CD4-positive, alpha-beta T cell treated with Interleukin-6 for 4 hours (primary cell): ENCODE data around the gene SLC25A36.
A peak's percentile ranks its signal among the peaks of the same experiment; 100 is the strongest.
"Not testable (repeated sequence)": the region's sequence is repeated elsewhere in the genome, so short reads cannot be mapped to it uniquely, and the experiment has no call there.

Experiments
- DNase-seq: peaks from one replicate; pipeline ENCODE4 v3.0.0-alpha.2; 2020; ENCODE audit warnings: mixed read lengths

The SLC25A36 gene

DNA sequence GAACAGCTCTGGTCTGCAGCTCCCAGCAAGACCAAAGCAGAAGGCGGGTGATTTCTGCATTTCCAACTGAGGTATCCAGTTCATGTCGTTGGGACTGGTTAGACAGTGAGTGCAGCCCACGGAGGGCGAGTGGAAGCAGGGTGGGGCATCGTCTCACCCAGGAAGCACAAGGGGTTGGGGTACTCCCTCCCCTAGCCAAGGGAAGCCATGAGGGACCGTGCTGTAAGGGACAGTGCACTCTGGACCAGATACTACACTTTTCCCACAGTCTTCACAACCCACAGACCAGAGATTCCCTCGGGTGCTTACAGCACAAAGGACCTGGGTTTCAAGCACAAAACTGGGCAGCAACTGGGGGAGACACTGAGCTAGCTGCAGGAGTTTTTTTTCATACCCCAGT lies 8.5 kb upstream of the SLC25A36 start:
- no peak for DNase-seq

DNA sequence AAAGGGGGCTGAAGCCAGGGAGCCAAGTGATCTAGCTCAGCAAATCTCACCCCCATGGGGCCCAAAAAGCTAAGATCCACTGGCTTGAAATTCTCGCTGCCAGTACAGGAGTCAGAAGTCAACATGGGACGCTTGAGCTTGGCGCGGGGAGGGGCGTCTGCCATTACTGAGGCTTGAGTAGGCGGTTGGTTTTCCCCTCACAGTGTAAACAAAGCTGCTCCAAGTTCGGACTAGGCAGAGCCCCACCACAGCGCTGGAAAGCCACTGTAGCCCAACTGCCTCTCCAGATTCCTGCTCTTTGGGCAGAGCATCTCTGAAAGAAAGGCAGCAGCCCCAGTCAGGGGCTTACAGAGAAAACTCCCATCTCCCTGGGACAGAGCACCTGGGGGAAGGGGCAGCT lies 8.1 kb upstream of the SLC25A36 start:
- no peak for DNase-seq

DNA sequence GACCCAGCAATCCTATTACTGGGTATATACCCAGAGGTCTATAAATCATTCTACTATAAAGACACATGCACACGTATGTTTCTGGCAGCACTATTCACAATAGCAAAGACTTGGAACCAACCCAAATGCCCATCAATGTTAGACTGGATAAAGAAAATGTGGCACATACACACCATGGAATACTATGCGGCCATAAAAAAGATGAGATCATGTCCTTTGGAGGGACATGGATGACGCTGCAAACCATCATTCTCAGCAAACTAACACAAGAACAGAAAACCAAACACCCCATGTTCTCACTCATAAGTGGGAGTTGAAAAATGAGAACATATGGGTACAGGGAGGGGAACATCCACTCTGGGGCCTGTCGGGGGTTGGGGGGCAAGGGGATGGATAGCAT lies 2.3 kb upstream of the SLC25A36 start:
- DNase-seq, result not testable (repeated sequence)

DNA sequence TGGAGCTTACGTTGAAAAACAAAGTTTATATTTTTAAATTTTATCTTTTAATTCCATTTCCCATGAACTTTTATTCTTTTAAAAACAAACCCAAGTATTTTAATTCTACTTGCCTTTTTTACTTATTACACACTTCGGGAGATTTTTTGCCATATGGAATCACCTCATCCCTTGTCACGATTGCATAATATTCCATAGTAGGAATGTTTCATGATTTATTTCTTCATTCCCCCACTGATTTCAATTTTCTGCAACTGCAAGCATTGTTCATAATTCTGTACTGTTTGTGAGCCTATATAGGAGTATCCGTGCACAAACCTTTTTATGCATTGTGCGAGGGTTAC lies 574 bp upstream of the SLC25A36 start:
- DNase-seq, result no peak

DNA sequence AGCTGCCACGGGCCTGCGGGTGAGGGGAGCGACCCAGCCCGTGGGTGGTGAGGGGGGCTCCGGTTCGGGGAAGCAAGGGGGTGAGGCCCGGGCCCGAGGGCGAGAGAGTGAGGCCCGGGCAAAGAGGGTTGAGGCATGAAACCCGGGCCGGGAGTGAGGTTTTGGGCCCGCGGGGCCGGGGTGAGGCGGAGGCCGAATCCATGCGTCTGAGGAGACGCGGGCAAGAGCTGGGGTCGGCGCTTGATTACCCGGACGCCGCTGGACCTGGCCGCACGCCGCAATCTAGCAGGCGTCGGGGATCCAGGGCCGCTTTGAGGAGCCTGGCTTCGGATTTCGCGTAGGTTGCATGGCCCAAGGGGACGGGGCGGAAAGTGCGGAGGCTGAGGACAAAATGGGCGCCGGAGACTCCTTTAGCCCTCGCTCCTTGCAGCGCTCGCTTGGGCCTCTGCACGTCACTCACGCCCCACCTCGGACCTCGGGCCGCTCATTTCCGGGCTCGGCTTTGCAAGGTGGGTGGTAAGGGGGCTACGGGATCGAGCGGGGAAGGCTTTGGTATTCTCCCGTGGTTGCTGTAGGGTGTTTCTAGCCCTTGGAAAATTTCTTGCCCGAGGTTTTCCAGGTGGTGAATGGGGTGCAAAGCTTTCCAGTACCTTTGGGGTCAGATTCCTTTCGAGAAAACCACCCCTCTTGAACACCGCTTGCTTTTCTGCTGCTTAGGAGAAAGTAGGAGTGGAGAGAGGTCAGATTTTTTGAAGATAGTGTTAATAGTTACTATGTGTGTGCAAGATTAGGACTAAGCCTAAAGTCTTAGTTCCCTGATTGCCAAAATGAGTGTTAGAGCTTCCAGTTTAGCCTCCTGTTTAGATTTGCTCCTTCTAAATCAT lies 827 bp downstream of the SLC25A36 start:
- DNase-seq, result peak; percentile 41

DNA sequence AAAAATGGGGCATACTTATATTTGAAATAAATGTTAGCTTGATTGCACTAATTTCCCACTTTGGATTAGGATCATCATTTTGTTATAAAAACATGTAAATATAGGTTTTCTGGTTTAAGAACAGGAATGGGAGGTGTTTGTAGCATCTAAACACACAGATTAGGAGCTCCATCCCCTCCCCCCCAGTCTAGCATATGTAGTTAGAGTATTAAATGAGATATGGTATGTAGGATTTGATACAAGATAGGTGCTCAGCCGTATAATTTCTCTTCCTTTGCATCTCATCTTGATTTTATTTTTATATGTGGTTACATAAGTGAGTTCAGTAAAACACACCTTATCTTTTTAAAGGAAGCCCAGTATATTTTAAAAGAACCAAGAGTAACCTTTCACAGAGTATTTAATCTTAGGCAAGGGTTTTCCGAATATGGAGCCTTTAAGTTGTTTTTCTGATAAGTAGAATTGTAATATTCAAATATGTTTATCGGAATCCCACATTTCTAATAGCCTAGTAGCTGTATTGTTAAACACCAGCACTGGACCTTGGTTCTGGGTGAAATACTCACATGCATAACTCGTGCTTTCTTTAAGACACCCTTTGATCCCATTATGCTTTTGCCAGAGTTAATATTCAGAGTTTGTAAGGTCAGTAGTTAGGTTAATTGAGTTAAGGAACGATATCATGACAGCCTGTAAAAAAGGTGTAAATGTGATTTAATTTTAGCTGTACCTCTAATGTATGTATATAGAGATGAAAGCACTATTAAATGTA lies 2.3 kb downstream of the SLC25A36 start:
- DNase-seq, result no peak

DNA sequence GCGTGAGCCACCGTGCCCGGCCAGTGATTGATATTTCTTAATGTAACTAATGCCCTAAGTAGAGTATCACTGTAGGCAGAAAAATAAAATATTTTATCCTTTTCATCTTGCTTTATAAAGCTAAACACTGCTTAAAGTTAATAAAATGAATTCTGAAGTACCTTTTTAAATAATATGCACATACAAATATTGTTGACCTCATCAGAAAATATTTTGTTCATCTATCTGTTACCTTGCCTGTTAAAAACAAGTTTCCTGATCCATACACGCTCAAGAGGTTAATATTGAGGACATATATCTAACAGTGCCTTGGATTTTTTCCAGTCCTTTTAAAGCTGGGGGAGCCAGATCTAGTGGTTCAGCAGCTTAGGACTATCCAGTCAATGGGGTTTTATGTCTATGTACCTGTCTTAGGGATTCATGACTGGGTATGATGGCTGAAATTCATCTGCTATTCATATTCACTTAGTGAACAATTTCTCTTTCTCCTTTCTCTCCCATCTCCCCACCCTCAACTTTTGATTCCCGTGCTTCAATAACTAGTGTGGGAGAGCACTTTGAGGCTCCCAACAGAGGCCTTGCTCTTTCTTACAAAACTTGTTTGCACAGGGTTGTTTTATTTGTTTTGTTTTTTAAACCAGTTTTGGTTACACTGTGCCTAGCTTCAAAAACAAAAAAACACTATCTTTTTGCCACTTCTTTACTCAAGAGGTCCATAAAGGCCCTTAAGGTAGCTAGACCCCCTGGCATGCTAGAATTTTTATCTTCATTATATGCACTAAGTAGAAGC lies 7.0 kb downstream of the SLC25A36 start:
- no peak for DNase-seq

DNA sequence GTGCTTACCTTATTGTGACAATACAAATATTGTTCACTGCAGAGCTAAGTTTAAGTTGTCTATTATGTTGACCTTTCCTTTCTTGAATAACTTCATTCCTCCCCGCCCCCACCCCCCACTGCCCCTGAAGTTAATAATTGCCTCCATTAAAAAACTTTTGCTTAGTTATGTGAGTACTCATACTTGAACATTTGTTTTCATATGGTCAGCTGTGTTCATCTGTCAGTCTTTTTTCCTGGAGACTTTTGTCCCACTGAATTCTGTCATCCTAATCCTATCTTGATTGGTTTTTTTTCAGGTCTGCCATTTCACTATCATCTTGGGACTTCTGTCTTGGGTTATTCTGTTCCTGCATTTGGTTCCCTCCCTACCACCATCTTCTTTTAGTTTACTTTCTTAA lies 8.5 kb downstream of the SLC25A36 start:
- no peak for DNase-seq

DNA sequence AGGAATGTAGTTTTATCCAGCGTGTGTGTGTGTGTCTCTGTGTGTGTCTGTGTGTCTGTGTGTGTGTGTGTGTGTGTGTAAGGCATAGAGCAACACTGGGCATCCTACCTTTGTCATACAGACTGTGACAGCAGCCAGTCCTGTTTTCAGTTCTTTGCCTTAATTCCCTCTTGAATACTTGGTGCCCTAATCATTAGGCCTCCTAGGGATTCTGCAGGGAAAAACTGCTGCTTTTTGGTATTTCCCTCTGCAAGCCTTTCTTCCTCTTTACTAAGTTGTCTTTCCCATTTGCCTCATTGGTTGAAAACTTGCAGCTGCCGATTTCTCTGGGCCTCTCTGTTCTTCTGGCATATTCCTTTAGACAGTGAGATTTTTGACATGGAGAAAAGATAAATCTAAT lies 9.2 kb downstream of the SLC25A36 start:
- DNase-seq, result no peak

DNA sequence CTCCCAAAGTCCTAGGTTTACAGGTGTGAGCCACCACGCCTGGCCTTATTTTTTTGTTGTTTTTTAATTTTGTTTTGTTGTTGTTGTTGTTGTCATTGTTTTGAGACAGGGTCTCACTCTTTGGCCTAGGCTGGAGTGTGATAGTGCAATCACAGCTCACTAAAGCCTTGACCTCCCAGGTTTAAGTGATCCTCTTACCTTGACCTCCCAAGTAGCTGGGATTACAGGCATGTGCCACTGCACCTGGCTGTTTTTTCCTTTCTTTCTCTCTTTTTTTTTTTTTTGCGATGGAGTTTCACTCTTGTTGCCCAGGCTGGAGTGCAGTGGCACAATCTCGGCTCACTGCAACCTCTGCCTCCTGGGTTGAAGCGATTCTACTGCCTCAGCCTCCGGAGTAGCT lies 10.1 kb downstream of the SLC25A36 start:
- not testable (repeated sequence) for DNase-seq

DNA sequence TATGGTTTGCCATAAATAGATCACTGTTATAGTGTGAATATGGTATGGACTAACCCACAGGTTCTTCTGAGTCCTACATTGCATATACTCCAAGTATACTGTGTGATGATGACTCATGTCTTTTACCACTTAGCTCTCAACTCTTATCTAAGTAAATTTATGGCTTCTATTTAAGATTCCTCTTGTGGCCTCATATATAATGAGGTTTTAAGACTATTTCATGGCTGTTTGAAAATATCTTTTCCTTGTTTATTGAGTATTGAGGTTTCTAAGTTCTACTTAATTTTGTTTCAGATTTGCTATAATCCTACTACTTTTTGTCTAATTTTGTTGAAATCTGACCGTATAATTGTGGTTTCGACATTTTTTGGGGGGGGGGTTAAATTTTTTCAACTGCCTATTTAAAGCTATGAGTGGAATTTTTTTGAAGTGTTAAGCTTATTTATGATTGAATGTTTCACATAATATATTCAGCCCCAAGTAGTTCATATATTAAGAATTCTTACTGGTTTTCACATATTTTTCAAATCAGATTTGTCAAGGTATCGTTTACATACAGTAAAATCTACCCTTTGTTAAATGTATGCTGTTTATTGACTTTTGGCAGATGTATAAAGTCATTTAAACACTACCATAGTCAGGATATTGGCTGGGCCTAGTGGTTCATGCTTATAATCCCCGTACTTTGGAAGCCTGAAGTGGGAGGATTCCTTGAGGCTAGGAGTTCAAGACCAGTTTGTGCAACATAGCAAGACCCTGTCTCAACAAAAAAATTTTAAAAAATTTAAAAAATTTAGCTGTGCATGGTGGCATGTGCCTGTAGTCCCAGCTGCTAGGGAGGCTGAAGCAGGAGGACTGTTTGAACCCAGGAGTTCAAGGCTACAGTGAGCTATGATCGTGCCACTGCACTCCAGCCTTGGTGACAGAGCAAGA lies 11.7 kb downstream of the SLC25A36 start:
- no peak for DNase-seq

DNA sequence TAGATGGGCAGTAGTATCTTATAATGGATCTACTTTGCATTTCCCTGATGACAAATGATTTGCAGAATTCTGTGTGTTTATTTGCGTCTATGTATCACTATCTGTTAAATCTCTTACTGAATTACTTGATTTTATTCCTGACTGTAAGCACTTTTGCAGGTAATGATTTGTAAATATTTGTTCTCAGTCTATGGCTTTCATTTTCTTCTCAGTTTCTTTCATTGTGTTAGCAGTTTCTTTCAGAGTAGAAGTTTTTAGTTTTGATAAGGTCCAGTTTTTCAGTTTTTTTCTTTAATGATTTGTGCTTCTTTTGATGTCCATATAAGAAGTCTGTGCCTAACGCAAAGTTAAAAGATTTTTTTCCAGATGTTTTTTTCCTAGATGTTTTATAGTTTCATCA lies 12.9 kb downstream of the SLC25A36 start:
- no peak for DNase-seq

DNA sequence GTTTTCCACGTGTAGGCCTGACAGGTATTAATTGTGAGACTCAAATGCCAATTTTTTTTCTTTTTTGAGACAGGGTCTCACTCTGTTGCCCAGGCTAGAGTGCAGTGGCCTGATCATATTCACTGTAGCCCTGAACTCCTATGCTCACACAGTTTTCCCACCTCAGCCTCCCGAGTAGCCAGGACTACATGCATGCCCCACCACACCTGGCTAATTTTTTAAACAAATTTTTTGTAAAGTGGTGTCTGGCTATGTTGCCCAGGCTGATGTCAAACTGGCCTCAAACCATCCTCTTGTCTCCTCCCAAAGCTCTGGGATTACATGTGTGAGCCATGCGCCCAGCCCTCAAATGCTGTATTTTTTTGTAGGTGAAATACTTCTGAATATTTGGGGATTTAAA lies 14.0 kb downstream of the SLC25A36 start:
- DNase-seq, result no peak

DNA sequence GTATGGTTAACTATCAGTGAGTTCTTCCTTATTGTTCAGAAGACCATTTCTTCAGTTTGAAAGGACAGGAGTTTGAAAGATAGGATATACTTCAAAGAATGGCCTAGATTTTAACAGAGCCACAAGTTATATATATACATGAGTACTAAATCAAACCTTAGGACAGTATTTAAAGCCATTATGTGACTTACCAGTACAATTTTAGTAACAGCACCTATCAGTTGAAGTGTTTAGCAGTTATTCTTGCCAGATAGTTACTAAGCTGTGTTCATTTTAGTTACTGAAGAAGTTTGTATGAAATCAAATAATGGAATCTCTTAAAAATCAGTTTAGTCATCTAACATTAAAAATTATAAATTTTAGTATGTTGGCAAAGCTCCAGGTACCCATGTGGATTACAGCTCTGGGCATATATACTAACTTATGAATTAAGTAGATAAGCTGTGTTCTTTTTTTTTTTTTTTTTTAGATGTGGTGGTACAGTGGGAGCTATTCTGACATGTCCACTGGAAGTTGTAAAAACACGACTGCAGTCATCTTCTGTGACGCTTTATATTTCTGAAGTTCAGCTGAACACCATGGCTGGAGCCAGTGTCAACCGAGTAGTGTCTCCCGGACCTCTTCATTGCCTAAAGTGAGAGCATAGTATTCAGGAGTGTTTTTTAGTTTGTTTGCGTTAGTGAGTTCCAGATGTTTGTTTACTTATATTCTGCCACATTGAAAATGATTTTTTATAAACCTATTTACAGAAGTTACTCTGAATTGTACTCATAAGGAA lies 14.6 kb downstream of the SLC25A36 start:
- no peak for DNase-seq

DNA sequence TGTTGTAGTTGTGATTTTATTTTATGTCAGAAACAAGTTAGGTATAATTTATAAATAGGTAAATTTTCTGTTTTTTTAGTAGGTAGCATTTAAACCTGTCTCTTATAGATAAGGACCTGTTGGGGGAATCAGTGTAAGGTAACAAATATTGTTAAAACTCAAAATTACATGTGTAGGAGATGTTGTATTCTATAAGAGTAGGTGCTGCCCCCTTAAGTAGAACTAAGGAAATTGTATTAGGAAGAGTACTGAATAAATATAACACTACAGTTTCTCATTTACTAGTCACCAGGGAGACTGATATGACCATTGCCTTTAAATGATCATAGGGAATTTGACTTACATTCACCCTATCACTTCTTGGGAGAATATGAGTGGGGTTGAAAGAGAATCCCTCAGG lies 31.2 kb downstream of the SLC25A36 start:
- DNase-seq, result no peak

DNA sequence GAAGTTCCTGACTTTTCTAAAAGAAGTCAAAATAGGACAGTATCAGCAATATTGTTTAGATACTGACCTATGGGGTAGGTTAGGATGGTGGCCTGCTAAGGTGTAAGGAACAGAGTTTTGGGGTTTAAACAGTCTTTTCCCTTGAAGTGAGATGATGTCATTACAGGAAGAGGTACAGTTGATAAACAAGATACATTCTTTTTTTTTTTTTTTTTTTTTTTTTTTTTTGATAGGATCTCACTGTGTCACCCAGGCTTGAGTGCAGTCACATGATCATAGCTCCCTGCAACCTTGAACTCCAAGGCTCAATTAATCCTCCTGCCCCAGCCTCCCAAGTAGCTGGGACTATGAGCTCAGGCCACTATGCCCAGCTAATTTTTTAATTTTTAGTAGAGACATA lies 33.3 kb downstream of the SLC25A36 start:
- no peak for DNase-seq

DNA sequence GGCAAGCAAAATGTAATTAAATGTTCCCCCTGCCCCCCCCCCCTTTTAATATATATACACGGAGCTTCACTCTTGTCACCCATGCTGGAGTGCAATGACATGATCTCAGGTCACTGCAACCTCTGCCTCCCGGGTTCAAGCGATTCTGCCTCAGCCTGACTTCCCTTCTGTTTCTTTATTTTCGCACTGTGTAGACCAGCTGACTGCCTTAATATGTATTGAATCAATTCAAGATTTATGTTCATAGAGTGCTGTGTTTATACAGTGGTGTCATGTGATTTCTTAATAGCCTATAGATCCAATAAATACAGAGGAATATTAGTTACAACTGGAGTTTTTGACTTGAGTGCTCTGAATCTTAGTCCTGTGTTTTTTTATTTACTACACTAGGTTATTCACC lies 39.0 kb downstream of the SLC25A36 start:
- DNase-seq, result no peak

DNA sequence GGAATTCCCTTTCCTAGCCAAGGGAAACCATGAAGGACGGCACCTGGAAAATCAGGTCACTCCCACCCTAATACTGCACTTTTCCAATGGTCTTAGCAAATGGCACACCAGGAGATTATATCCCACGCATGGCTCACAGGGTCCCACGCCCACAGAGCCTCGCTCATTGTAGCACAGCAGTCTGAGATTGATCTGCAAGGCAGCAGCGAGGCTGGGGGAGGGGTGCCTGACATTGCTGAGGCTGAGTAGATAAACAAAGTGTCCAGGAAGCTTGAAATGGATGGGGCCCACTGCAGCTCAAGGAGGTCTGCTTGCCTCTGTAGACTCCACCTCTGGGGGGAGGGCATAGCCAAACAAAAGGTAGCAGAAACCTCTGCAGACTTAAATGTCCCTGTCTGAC lies 46.2 kb downstream of the SLC25A36 start:
- not testable (repeated sequence) for DNase-seq

DNA sequence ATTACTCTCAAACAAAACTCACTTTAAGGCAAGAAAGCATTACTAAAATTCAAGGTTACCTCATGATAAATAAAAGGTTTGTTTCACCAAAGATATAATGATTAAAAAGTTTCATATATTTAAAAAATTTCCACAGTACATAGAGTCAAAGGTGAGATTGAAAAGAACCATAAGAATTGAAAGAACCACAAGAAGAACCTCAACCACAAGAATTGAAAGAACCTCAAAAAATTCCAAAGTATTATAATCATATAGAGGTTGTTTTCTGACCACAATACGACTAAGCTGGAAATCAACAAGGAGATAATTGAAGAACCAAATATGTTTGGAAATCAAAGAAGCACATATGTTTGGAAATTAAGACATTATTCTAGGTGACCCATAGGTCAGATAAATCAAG lies 52.7 kb downstream of the SLC25A36 start:
- no peak for DNase-seq

DNA sequence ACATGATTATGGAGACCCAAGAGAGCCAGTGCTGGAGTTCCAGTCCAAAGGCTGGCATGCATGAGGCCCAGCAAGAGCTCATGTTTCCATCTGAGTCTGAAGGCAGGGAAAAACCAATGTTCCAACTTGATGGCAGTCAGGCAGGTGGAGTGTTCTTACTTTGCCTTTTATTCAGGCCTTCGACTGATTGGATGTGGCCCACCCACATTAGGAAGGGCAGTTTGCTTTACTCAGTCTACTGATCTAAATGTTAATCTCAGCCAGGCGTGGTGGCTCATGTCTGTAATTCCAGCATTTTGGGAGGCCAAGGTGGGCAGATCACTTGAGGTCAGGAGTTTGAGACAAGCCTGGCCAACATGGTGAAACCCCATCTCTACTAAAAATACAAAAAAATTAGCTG lies 53.2 kb downstream of the SLC25A36 start:
- not testable (repeated sequence) for DNase-seq

DNA sequence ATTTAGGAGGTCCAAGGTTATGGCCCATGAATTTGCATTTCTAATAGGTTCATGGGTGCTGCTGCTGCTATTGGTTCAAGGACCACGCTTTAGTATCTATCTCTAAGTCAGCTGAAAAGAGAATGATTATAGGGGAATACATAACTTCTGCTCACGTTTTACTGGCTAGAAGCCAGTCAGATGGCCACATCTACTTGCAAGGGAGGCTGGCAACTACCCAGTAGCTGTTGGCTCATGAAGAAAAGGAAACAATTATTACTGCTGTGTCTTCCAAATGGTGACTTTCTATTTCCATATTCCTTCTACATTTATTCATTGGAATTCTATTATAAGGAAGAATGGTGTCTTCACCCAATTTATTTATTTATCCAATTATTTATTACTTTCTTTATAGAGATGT lies 54.2 kb downstream of the SLC25A36 start:
- no peak for DNase-seq
